Stimulated activated effector memory CD8-positive, alpha-beta T cell treated with anti-CD3 and anti-CD28 coated beads, Interleukin-12 subunit alpha, Interleukin-12 subunit beta, amount 100 ng/mL, for 72 hours (primary cell): Measurements from ENCODE around the gene CFAP58.

Experiments
- ATAC-seq: fragments of 150-1000 bp; cut with Tn5 transposase; 2 replicates; pipeline ENCODE4 v1.10.0; 2021
- DNase-seq, 2 donors: peaks; one replicate each; pipeline ENCODE4 v3.0.0; 2021 to 2022; ENCODE audit warnings: low spot score in 2 of 2
- H3K27ac Mint-ChIP-seq: one replicate; pipeline ENCODE4 v1.8.0; 2022; ENCODE audit warnings: mild to moderate bottlenecking, mixed read lengths
- H3K36me3 Mint-ChIP-seq: one replicate; pipeline ENCODE4 v1.8.0; 2022; ENCODE audit warnings: mild to moderate bottlenecking, mixed read lengths
- H3K4me1 Mint-ChIP-seq: one replicate; pipeline ENCODE4 v1.8.0; 2022; ENCODE audit warnings: mixed read lengths
- H3K4me3 Mint-ChIP-seq: one replicate; pipeline ENCODE4 v1.8.0; 2022; ENCODE audit warnings: mild to moderate bottlenecking, mixed read lengths
- H3K9me3 Mint-ChIP-seq: one replicate; pipeline ENCODE4 v1.8.0; 2022; ENCODE audit warnings: mixed read lengths

Gene CFAP58

DNA sequence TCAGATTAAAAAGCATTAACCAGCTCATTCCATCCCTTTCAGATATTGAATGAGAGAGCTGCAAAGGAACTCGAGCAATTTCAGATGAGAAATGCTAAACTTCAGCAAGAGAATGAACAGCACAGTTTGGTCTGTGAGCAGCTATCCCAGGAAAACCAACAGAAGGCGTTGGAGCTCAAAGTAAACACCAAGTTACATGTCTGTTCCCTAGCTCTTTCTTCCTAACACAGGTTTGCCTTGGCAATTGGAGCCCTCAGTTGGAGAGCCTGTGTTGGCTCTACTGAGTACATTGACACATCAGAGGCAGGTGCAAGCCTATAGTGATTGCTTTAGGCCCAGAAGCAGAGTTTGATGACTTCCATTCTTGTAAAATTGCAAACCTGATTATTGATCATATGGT is 14.7 kb downstream of the CFAP58 start:
- Mint-ChIP-seq H3K27ac (no peak overlapping the region), H3K4me3 (no peak overlapping the region), H3K9me3 (no peaks in the 10 kb centered on the region), H3K36me3 (no peaks in the 10 kb centered on the region), H3K4me1 (no peaks in the 10 kb centered on the region)
- no peak for DNase-seq
- no peak for ATAC-seq

DNA sequence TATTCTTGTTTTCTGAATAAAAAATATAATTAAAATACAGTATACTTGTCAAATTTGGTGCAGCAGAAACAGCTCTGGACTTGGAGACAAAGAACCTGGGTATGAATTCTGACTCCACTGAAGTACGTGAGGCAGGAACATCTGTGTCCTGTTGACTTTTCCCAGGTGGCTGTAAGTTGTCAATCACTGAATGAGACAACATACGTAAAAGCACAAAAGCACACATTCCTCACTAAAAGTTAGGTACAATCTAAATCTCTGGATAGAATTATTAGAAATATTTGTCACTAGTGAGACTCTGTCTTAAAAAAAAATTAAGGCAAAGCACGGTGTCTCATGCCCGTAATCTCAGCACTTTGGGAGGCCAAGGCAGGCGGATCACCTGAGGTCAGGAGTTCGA is 18.1 kb downstream of the CFAP58 start:
- Mint-ChIP-seq H3K27ac (no peak overlapping the region), H3K4me3 (no peak overlapping the region), H3K9me3 (no peaks in the 10 kb centered on the region), H3K4me1 (no peaks in the 10 kb centered on the region), H3K36me3 (no peaks in the 10 kb centered on the region)
- ATAC-seq (no peak), DNase-seq (no peak)

DNA sequence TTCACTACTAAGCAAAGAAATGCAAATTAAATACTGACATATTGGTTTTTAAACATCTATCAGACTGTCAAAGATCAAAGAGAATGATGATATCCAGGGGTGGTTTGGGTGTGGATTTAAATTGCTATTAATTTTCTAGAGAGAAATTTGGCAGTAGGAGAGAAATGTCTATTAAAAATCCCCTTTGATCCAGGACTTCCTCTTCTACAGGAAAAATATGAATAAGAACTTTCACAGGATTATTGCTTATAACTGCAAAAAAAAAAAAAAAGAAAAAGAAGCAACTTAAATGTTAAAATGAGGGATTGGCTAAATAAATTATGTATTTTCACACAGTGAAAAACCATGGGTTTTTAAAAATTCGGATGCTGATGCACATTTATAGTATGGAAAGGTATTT is 21.0 kb downstream of the CFAP58 start:
- Mint-ChIP-seq H3K9me3 (no peaks in the 10 kb centered on the region), H3K4me3 (no peak overlapping the region), H3K4me1 (no peaks in the 10 kb centered on the region)

DNA sequence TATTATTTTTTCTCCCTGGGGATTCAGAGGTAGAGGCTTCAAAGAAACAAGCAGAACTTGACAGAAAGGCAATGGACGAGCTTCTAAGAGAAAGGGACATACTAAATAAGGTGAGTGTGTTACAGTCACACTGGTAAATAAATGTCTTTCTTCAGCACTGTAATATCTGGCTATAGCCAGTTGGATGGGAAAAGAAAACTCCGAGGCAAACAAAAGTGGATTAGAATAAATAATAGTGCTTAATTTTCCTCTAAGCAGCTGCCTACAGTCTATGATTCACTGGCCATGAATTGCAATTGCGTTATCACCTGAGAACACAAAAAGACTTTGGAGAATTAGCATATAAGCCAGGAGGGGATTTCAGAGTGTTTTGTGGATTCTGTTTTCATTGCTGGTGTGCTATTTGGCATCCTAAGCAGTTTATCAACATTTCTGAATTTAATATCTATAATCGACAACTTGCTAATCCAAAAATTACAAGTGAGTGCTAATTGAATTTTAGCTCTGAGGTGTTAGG is 23.2 kb downstream of the CFAP58 start:
- Mint-ChIP-seq H3K36me3 (no peaks in the 10 kb centered on the region), H3K4me3 (no peak overlapping the region), H3K4me1 (no peaks in the 10 kb centered on the region), H3K27ac (no peak overlapping the region), H3K9me3 (no peaks in the 10 kb centered on the region)
- ATAC-seq (no peak), DNase-seq (no peak)

More for the DNA sequence above, 21.0 kb downstream of the CFAP58 start:
- Mint-ChIP-seq H3K27ac (no peak overlapping the region), H3K36me3 (no peaks in the 10 kb centered on the region)
- no peak for DNase-seq
- ATAC-seq, result no peak

DNA sequence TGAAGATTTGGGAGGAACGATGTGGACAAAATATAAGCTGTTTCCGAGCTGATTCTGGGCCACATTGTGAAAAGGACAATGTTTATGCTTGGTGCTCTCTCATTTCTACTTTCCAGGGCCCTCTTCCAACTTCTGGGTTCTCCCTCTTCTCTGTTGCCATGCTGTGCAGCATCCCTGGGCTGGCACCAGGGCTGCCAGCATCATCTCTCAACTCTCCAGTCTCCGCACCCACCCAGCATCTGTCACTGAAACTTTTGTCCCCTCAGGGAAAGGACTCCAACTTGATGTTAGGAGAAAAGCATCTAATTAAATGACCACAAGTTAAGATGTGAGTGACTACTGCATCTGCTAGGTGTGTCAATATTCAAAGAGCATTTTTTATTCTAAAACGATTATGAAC is 26.7 kb downstream of the CFAP58 start:
- Mint-ChIP-seq H3K4me3 (no peak overlapping the region), H3K36me3 (no peaks in the 10 kb centered on the region), H3K27ac (no peak overlapping the region), H3K4me1 (peaks cover 5% of the 10 kb centered on the region), H3K9me3 (no peaks in the 10 kb centered on the region)
- no peak for DNase-seq
- ATAC-seq, result no peak

DNA sequence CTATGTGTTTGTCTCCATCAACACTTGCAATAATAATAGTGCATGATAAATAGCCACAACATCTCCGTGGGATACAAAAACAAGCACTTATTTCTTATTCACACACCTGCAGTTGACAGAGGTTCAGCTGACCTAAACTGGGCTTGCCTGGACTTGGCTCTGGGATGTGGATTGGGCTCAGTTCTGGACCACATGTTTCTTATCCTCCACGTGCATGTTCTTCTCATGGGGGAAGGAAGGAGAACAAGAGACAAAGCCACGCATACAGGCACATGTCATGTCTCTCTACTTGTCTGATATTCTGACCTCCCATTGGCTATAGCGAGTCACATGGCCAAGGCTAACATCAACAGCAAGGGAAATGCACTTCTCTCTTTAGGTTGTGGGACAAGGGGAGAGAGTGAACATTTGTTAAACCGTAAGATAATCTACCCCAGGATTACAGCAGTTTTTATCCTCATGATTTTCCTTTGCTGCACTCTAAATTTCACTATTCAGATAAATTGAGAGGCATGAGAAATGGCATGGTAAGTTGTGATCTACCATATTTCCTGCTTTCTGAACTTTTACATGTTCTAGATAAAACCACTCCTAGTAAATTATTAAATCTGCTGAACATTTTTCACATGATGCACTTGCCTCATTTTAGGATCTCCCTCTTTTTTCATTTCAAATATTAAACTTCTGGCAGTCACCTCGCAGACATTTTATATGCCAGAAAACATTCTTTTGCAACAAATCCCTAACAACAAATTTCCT is 33.7 kb downstream of the CFAP58 start:
- Mint-ChIP-seq H3K4me3 (no peak overlapping the region), H3K27ac (no peak overlapping the region)
- no peak for DNase-seq

DNA sequence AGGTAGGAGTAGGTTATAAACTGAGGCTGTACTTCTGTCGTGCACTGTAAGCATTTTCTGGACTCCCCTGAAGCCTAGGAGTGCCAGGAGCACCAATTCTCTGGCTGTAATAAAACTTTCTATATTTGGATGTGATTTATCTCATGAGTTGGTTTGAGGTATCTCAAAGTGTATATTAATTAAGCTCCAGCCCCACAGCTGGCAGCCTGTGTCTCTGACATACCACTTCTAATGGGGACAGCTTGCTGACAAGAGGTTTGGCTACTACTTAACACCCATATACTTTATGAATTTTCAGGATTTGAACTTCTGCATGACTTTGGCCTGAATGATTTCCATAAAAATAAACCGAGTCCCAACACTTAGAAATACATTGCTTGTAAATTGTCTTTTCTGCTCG is 35.2 kb downstream of the CFAP58 start:
- DNase-seq (no peak), ATAC-seq (no peak)
- no peak overlapping the region for H3K27ac Mint-ChIP-seq
- H3K36me3 Mint-ChIP-seq, result no peaks in the 10 kb centered on the region
- H3K4me1 Mint-ChIP-seq, result peaks cover 14% of the 10 kb centered on the region
- no peaks in the 10 kb centered on the region for H3K9me3 Mint-ChIP-seq
- no peak overlapping the region for H3K4me3 Mint-ChIP-seq

More for the DNA sequence above, 33.7 kb downstream of the CFAP58 start:
- no peaks in the 10 kb centered on the region for H3K36me3 Mint-ChIP-seq
- no peak for ATAC-seq
- no peaks in the 10 kb centered on the region for H3K9me3 Mint-ChIP-seq
- H3K4me1 Mint-ChIP-seq, result peaks cover 14% of the 10 kb centered on the region

DNA sequence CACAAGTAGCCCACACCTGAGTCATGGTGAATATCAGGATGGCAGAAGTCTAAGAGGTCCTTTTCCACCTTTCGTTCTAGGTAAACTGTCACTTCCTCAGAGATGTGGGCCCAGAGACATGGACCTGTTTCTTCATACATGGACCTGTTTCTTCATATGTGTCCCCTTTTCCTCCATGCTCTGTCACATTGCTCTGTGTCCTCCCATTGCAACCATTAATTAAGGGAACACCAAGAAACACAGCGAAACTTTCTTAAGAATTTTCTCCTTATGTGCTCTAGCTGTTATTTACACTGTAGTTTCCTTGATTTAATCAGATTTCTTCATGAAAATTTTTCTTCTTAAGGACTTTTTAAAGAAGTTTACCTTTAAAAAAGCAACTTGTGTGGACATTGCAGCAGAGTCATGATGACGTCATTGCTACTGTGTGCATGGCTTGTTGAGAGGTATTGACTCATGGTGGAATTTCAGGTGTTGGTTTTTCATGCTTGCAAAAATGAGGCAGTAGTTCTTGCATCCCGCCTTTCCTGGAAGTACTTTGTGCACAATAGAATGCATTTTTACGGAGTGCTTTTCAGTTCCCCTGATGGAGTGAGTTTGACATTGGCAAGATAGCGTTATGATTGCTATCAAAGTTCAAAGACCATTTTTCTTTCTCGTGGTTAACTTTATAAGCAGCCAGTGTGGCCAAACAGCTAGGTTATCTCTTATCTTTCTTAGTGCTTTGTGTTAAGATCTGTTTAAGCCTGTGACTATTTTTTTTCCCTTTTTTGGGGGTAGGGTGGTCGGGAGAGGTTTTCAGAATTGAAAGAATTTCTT is 37.7 kb downstream of the CFAP58 start:
- DNase-seq (no peak), ATAC-seq (peak; percentile 57)
- Mint-ChIP-seq H3K4me3 (no peak overlapping the region), H3K9me3 (no peaks in the 10 kb centered on the region), H3K27ac (no peak overlapping the region), H3K4me1 (peaks cover 8% of the 10 kb centered on the region), H3K36me3 (no peaks in the 10 kb centered on the region)

DNA sequence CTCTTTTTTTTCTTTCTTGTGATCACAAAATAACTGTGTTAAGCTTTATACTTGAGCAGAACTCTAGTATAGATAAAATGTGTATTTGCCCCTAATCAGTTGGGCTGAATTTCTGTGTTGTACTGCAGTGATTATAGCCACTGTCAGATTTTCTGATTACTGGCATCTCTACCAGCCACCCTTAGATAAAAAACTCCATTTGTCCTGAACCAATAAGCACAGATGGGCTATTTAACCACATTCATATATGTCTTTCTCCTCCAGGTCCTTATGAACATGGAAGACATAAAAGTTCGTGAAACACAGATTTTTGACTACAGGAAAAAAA is 38.3 kb downstream of the CFAP58 start:
- H3K4me1 Mint-ChIP-seq, result peaks cover 8% of the 10 kb centered on the region
- no peak overlapping the region for H3K4me3 Mint-ChIP-seq

DNA sequence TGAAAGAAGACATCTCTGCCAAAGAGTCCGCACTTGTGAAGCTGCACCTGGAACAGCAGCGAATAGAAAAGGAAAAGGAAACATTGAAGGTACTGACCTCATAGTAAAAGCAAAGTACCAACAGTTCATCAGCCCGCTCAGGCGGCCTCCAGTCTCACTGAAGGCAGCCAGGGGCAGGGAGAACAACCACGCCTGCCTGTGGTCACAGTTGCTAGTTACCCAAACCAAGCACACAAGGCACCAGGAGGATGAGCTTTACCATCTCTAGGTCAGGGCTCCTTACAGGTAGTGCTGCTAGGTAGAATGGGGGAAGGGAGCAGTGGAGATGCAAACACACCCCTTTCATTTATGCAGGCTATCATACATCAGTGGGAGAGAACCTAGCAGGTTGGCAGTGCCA is 39.8 kb downstream of the CFAP58 start:
- ATAC-seq, result no peak
- H3K4me1 Mint-ChIP-seq, result peaks cover 8% of the 10 kb centered on the region
- no peak for DNase-seq
- H3K9me3 Mint-ChIP-seq, result no peaks in the 10 kb centered on the region
- H3K4me3 Mint-ChIP-seq, result no peak overlapping the region
- H3K27ac Mint-ChIP-seq, result no peak overlapping the region
- H3K36me3 Mint-ChIP-seq, result no peaks in the 10 kb centered on the region

More for the DNA sequence above, 38.3 kb downstream of the CFAP58 start:
- DNase-seq (no peak), ATAC-seq (no peak)
- H3K36me3 Mint-ChIP-seq, result no peaks in the 10 kb centered on the region
- H3K27ac Mint-ChIP-seq, result no peak overlapping the region
- no peaks in the 10 kb centered on the region for H3K9me3 Mint-ChIP-seq

DNA sequence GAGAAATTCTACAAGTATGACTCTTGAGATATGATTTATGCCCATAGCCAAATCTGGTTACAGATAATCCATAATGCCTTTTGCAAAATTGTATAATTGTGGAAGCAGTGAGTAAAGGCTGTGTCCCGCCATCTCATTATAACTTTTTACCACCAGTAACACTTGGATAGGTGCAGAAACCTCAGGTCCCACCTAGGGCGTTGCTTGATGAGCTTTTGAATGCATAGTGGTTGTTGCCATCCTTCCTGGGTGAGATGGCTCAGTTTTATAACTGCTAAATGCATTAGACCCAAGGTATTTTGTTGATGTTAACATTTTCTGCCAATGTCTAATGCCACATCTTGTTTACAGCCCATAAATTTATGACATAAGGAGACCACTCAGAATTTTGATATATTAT is 42.9 kb downstream of the CFAP58 start:
- Mint-ChIP-seq H3K9me3 (no peaks in the 10 kb centered on the region), H3K4me3 (no peak overlapping the region), H3K4me1 (peaks cover 4% of the 10 kb centered on the region), H3K36me3 (no peaks in the 10 kb centered on the region), H3K27ac (no peak overlapping the region)
- ATAC-seq (no peak), DNase-seq (no peak)

DNA sequence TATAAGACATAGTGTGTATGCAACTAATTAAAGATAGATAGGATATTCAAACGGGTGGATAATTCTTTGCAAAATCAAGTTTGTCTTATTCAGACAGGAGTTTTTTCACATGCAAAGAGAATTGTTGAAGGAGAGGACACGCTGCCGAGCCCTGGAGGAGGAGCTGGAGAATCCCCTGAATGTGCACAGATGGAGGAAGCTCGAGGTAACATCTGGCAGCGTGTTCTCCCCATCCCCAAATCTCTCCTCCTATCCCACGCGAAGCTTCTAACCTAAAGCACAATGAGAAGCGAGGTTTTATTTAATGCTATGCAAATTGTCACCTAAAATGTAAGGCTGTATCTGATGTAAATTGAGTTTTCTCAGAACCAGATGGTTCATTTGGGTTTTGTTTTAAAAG is 50.0 kb downstream of the CFAP58 start:
- no peak for ATAC-seq
- Mint-ChIP-seq H3K9me3 (no peaks in the 10 kb centered on the region), H3K36me3 (no peaks in the 10 kb centered on the region), H3K4me1 (no peaks in the 10 kb centered on the region), H3K4me3 (no peak overlapping the region), H3K27ac (no peak overlapping the region)
- no peak for DNase-seq

DNA sequence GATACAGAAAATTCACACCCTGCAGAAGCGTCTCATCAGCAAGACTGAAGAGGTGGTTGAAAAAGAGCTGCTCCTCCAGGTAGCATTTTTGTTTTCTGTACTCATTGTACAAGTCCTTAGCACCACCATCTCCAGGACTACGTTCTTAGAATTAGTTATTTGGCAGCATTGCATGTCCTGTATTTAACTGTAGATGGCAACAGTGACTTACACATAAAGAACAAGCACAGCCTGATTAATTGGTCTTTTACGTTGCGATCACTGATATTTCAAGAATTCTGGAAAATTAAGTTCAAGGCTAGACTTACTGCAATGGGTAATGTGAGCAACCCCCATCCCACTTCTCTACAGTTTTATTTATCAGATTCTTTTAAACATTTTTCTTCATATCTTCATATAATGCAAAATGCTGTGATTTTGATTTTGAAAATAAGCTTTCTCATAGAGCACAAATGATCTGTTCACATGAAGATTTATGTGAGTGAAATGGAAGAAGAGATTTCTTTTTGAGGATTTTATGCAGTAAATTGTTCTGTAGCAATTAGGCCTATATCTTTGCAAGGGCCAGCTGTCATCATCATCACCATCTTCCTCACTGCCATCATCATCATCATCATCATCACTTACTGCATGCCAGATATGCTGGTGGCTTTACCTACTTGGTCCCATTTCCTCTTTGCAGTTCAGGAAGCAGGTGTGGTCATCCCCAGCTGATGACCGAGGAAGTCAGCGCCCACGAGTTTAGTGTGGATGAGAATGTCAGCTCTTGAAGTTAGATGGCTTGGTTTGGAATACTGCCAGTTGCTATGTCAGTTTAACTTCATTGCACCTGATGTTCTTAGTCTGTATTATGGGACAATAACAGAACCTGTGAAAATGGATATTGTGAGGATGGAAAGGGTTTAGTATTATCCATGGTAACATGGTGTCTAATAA is 53.4 kb downstream of the CFAP58 start:
- Mint-ChIP-seq H3K4me3 (no peak overlapping the region), H3K36me3 (no peaks in the 10 kb centered on the region), H3K27ac (no peak overlapping the region), H3K9me3 (no peaks in the 10 kb centered on the region), H3K4me1 (no peaks in the 10 kb centered on the region)
- ATAC-seq, result no peak
- DNase-seq, result no peak

DNA sequence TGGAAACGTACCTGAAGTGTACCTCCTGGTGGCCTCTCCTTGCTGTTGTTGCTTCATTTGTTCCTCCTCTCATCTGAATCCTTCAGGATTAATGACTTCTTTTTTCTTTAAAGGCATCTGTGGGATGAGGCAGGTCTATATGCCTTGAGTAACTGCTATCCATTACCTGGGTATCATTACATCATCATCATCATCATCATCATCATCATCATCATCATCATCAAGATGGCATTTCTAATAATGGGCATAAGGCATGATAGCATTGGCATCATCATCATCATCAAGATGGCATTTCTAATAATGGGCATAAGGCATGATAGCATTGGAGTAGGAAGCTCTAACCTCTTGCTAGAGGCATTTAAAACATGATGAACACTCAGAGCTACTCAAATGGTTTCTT is 59.9 kb downstream of the CFAP58 start:
- Mint-ChIP-seq H3K27ac (no peak overlapping the region), H3K36me3 (no peaks in the 10 kb centered on the region), H3K4me1 (peaks cover 6% of the 10 kb centered on the region), H3K4me3 (no peak overlapping the region), H3K9me3 (no peaks in the 10 kb centered on the region)
- DNase-seq (no peak), ATAC-seq (no peak)

DNA sequence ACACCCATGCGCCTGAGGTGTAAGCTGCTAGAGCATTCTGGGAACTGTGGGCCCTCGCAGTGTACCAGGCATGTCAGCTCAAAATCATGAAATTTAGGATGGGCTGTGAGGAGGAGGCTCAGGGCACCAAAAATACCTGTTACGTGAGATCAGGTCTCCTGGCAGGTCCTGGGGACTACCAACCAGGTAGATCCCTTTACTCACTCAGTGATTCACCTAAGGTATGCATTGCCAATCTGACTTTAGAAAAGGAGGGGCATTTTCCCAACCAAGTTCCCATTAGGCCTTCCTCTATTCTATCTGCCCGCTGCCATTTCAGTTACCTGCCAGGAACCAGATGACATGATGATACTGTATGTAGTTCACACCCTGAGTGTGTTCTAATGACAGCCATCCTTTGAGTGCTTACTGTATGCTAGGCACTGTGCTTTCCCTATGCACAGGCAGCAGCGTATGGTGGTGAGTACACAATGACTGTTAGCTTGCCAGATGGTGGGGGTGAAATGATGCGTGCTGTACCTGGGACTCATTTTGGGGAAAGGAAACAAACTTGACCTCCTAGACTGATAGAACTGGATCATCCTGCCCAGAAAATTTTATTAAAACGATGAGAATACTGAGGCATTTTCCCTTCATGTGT is 62.0 kb downstream of the CFAP58 start:
- H3K9me3 Mint-ChIP-seq, result no peaks in the 10 kb centered on the region
- no peak overlapping the region for H3K4me3 Mint-ChIP-seq
- DNase-seq, result no peak
- peaks cover 6% of the 10 kb centered on the region for H3K4me1 Mint-ChIP-seq
- H3K27ac Mint-ChIP-seq, result no peak overlapping the region
- no peak for ATAC-seq
- no peaks in the 10 kb centered on the region for H3K36me3 Mint-ChIP-seq
